ENCODE data around the gene TMED1. TPM values are rescaled to one million over a fixed set of nuclear protein-coding genes. Genes with fewer than 3 reads are reported as not detected.

The TMED1 gene
- total RNA-seq, 4 donors from 2014 or later = 41.2 to 71.3 (median 48.7) TPM

GRCh38 chr19:10830370-10830769, 5.6 kb downstream of the TMED1 start:
- 88 to 100% methylated on average over 6 to 7 of the region's 7 CpGs for WGBS, 2 donors
- peaks cover 49 to 55% of the 10 kb centered on the region in 2 donors for H3K36me3 ChIP-seq
- intact Hi-C loops (cut with DNase I) = no loop called here

GRCh38 chr19:10829967-10830366, 6.0 kb downstream of the TMED1 start:
- DNase-seq = no peak
- TF ChIP-seq POLR2A (IDR thresholded peaks at IDR 0.05) (no peak), CTCF (IDR thresholded peaks at IDR 0.05) (no peak)
- H3K4me3 ChIP-seq (replicated peaks in 1 of 3) = no peak overlapping the region
- no peaks in the 10 kb centered on the region for H3K4me1 ChIP-seq
- H3K27me3 ChIP-seq = no peaks in the 10 kb centered on the region
- H3K27ac ChIP-seq = no peak overlapping the region
- 88 to 95% methylated on average over 10 to 16 of the region's 16 CpGs for WGBS, 2 donors
- no peaks in the 10 kb centered on the region for H3K9me3 ChIP-seq
- intact Hi-C loops (cut with DNase I) = no loop called here
- peaks cover 53 to 59% of the 10 kb centered on the region in 2 donors for H3K36me3 ChIP-seq

More at GRCh38 chr19:10830370-10830769, 5.6 kb downstream of the TMED1 start:
- Histone ChIP-seq H3K4me1 (no peaks in the 10 kb centered on the region), H3K27me3 (no peaks in the 10 kb centered on the region), H3K4me3 (replicated peaks in 1 of 3) (no peak overlapping the region), H3K9me3 (no peaks in the 10 kb centered on the region), H3K27ac (no peak overlapping the region)
- no peak for TF ChIP-seq CTCF (IDR thresholded peaks at IDR 0.05)
- DNase-seq = no peak

GRCh38 chr19:10828981-10829821, 6.8 kb downstream of the TMED1 start:
- H3K9me3 ChIP-seq = no peaks in the 10 kb centered on the region
- no peak overlapping the region for H3K27ac ChIP-seq
- DNase-seq = no peak
- H3K27me3 ChIP-seq = no peaks in the 10 kb centered on the region
- intact Hi-C loops (cut with DNase I) = no loop called here
- no peaks in the 10 kb centered on the region for H3K4me1 ChIP-seq
- H3K36me3 ChIP-seq = peaks cover 59 to 66% of the 10 kb centered on the region in 2 donors
- WGBS, 2 donors = 91 to 92% methylated on average over 20 to 26 of the region's 26 CpGs
- TF ChIP-seq POLR2A (IDR thresholded peaks at IDR 0.05) (no peak), CTCF (IDR thresholded peaks at IDR 0.05) (no peak)
- H3K4me3 ChIP-seq (replicated peaks in 1 of 3) = no peak overlapping the region

GRCh38 chr19:10826846-10827245, 9.2 kb downstream of the TMED1 start:
- Histone ChIP-seq H3K27me3 (no peaks in the 10 kb centered on the region), H3K27ac (no peak overlapping the region), H3K4me1 (no peaks in the 10 kb centered on the region), H3K9me3 (no peaks in the 10 kb centered on the region), H3K36me3 (peaks cover 54 to 60% of the 10 kb centered on the region in 2 donors), H3K4me3 (replicated peaks in 1 of 3) (no peak overlapping the region)
- WGBS, 2 donors = 92 to 94% methylated on average over 6 of the region's 6 CpGs
- intact Hi-C loops (cut with DNase I) = no loop called here
- TF ChIP-seq POLR2A (IDR thresholded peaks at IDR 0.05) (no peak), CTCF (IDR thresholded peaks at IDR 0.05) (no peak)
- DNase-seq = no peak

- Histone ChIP-seq H3K4me1 (no peaks in the 10 kb centered on the region), H3K27me3 (no peaks in the 10 kb centered on the region), H3K9me3 (no peaks in the 10 kb centered on the region), H3K36me3 (peaks cover 53 to 61% of the 10 kb centered on the region in 2 donors), H3K4me3 (replicated peaks in 1 of 3) (no peak overlapping the region), H3K27ac (no peak overlapping the region)
- DNase-seq = no peak
- no peak for TF ChIP-seq POLR2A (IDR thresholded peaks at IDR 0.05)
- TF ChIP-seq CTCF (IDR thresholded peaks at IDR 0.05) = no peak
- intact Hi-C loops (cut with DNase I) = no loop called here
- 84 to 97% methylated on average over 6 to 7 of the region's 7 CpGs for WGBS, 2 donors
Observed at GRCh38 chr19:10826231-10826630, 9.8 kb downstream of the TMED1 start.

Data from thyroid gland (tissue), 4 donors.